GM18867 (cell line): ENCODE data around the gene LRRC7.

ENCODE experiments used
- ATAC-seq: cut with Tn5 transposase; IDR thresholded peaks from one replicate; pipeline ENCODE4 v1.9.1; 2021; ENCODE audit warnings: mild to moderate bottlenecking, moderate library complexity; ENCODE audit not compliant: unreplicated experiment

Gene LRRC7

DNA sequence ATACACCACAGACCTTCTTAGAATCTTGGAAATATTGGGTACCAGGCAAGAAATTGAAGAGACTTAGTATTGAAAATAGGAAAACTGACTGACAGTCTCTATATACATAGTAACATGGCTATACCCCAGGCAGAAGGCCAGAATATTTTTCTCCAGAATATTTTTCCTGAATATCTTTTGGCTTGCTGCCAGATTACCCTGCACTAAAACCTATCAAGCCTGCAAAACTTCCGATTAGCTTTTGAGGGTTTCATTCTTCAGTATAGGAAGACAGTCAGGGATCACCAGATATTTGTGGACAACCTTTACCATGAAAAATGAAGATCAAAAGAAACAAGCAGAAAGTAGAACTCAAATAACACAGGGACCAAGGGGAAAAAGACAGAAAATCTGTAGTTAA, 187.9 kb downstream of the LRRC7 start:
- ATAC-seq, result no peak

DNA sequence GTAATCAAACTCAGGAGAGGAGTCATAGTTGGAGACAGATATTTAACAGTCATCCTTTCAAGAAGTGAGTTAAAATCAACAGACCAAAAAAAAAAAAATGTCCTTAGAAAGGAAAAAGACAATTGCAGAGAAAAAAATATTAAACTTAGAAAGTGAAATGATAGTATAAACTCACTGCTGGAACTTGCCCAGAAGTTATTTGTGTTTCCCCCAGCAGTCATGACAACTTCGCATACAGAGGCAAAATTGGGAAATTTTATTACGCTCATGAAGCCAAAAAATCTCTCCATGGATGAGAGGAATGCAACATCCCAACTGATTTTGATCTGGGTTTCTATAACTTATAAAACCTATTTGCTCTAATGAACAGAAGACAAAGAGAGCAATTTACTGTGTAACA, 198.2 kb downstream of the LRRC7 start:
- ATAC-seq, result no peak

DNA sequence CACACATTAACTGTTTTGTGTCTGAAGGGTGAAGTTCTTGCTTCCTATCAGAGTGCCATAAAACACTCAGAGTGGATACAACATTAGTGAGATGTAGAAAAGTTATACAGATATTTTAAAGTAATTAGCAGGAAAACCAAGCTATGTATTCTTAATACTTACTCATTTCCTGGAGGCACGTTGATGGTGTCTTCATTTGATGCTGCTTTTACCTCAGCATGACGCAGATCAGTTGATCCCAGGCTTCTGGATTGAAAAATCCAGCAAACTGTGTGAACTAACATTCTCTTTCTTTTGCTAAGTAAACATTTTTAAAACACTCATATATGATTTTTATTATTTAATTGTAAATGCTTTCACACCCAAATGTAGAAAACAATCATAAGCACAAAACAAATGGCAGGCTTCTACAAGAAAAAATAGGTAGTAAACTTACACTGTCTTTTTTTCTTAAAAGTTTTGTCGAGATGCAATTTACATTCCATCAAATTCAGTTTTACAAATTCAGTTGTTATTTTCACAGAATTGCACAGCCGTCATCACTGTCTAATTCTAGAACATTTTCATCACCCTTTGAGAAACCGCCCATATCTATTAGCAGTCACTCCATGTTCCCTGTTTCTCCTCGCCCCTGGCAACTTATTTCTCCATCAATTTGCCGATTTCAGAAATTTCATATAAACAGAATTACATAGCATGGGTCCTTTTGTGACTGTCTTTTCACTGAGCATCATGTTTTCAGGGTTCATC, 198.9 kb downstream of the LRRC7 start:
- no peak for ATAC-seq

DNA sequence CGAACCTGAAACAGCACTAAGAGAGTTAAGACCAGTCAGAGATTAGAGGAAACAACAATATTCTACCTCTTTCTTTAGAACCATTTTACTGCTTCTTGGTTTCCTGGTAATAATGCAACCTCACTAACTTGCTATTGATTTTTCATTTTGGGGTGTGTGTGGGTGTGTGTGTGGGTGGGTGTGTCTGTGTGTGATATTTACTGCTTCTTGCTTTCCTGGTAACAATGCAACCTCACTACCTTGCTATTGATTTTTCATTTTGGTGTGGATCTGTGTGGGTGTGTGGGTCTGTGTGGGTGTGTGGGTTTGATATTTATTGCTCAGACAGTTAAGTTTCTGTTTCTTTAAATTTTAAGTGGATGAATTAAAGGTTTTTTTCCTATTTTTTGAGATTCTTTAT, 208.8 kb downstream of the LRRC7 start:
- no peak for ATAC-seq

DNA sequence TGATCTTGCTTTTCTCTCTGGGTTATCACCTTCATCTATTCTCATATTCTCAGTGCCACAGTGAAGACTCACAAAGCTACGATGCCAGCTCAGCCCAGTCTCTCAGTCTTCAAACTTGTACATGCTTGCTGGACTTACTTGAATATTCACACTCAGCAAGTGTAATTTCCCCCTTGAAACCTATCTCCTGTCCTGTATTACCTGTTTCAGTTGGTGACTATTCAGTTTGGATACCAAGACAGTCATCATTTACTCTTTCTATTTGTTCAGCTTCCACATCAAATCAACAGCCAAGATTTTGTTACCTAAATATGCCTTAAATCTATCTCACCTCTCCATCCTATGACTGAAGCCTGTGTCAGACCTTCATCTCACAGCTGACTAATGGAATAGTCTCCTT, 209.7 kb downstream of the LRRC7 start:
- ATAC-seq, result no peak

DNA sequence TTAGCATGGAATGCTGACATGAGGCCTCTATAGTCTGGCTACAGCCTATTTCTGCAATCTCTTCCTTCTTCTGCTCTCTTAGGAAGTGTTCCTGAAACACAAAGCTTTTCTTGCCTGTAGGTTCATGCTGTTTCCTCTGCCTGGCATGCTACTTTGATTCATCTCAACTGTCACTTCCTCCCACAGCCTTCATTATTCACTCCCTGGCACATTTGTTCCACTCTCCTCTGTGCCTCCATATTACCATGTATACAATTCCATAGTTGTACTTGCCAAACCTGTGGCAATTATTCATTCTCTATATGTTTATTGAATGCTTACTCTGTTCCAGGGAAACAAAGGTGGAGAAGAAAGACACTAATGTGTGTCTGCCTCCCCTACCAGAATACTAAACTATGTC, 210.2 kb downstream of the LRRC7 start:
- no peak for ATAC-seq

DNA sequence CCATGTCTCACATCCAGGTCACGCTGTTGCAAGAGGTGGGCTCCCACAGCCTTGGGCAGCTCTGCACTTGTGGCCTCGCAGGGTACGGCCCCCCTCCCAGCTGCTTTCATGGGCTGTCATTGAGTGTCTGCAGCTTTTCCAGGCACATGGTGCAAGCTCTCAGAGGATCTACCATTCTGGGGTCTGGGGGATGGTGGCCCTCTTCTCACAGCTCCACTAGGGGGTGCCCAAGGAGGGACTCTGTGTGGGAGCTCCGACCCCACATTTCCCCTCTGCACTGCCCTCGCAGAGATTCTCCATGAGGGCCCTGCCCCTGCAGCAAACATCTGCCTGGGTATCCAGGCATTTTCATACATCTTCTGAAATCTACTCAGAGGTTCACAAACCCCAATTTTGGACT, 219.4 kb downstream of the LRRC7 start:
- no peak for ATAC-seq

DNA sequence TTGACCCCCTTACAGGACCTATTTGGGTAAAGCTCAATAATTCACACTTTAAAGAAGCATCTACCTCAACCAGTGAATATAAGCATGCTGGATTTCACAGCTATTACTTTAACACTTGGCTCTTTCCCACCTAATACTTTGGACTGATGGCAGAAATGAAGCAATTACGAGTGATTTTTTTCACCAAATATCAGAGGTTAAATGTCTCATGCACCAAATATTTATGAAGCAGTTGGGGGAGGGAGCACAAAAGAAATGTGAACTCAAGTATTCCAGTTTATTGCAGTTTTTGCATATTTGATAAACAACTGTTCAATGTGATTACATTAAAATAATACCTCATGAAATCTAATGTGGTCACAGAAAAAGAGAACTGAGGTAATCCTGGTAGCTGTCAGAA, 223.6 kb downstream of the LRRC7 start:
- no peak for ATAC-seq

DNA sequence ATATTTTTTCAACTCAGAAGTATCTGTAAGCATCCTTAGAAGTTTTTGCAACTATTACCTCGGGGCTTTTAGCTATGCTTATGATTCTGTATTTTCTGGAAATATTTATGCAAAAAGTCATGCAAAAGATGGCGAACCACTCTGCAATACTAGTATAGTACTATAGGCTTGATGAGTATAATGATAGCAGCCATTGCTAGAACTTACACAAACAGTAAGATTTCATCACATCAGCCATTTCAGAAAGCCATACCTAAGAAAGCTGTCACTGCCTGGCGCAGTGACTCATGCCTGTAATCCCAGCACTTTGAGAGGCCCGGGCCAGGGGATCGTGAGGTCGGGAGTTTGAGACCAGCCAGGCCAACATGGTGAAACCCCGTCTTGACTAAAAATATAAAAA, 227.1 kb downstream of the LRRC7 start:
- ATAC-seq, result no peak

DNA sequence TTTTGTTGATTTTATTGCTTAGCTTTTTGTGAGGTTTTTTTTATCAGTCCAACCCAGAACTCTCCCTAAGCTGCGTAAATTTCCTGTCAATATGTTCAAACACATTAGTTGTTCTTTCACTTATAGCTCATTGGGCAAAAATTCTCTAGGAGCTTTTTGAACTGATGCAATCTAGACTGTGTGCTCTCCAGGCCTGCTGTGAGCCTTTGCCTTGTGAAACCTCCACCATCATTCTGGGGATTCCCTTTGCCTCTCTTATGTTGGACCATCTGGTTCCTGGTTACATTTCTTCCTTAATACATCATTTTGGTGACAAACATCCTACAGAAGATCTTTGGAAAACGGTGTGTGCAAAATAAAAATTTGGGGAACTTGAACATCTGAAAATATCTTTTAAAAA, 247.2 kb downstream of the LRRC7 start:
- ATAC-seq, result no peak

DNA sequence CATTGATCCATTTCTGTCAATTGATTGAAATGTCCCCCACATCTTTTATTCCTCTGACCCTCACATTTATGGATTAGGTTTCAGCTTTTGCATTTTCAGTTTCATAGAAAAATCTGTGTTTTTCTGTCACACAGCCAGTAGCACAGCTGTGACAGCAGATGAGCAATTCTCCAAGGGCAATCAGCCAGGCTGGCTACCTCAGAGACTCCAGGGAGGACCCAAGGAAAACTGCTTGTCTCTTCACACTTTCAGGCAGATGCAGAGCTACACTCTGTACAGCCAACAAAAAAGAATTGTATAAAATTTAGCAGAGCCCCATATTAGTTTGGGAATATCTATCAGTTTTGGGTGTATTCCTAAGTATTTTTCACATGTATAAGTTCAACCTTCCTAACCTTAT, 257.2 kb downstream of the LRRC7 start:
- no peak for ATAC-seq

DNA sequence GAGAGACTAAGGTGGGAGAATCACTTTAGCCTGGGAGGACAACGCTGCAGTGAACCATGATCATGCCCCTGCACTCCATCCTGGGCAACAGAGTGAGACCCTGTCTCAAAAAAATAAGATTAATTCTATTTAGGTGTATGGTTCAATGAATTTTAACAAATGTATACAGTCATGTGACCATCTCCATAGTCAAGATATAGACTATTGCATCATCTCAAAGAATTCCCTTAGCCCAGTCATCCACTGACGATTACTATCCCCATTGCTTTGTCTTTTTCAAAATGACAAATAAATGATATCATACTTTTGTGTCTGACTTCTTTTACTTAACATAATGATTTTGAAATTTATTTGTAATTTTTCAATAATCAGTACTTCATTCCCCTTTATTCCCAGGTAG, 260.0 kb downstream of the LRRC7 start:
- ATAC-seq, result no peak

DNA sequence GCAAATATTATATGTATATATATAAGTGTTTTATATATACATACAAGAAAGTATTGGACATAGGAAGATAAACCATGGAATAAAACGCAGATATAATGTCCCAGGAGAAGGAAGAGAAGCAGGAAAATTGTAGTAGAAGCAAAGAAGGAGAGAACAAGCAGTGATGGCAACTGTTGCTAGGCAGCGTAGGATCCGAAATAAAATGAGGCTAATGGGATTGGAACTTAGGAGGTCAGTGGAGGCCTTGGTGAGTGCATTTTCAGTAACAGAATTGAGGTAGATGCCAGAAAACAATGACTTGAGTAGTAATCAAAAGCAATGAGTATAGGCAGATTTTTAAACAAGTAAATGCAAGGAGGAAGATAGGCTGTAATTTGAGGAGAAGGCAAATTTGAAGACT, 265.8 kb downstream of the LRRC7 start:
- ATAC-seq, result no peak

DNA sequence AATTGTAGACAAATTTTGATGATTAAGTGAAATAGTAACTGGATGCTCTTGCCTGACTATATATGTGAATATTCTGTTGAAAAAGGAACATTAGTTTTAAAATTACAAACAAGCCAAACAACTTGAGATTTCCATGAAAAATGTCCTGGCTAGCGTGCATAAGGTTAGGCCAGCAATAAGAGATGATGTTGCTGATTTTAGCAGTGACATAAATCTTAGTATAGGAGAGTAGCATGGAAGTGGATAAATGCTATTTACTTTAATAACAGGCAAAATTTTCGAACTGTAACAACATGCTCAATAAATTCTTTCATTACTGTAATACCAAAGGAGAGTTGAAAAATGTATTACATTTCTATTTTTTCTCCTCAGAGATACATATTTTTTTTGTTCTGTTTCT, 266.6 kb downstream of the LRRC7 start:
- no peak for ATAC-seq

DNA sequence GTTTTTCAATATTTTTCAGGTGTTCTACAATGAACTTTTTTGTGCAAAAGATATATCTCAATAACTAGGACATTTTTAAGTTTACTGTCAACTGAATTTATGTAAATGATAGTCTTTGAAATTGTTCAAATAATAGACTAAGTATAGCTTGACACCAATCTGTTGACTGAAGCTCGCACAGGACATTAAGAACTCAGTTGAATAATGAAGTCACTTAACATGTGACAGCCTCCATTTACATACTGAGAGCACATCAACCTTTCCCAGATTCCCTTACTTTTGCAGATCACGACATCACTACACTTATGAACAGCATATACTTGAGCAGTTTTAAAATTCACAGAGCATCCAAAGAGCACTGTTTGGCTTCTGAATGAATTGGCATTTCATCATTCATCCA, 268.2 kb downstream of the LRRC7 start:
- ATAC-seq, result no peak

DNA sequence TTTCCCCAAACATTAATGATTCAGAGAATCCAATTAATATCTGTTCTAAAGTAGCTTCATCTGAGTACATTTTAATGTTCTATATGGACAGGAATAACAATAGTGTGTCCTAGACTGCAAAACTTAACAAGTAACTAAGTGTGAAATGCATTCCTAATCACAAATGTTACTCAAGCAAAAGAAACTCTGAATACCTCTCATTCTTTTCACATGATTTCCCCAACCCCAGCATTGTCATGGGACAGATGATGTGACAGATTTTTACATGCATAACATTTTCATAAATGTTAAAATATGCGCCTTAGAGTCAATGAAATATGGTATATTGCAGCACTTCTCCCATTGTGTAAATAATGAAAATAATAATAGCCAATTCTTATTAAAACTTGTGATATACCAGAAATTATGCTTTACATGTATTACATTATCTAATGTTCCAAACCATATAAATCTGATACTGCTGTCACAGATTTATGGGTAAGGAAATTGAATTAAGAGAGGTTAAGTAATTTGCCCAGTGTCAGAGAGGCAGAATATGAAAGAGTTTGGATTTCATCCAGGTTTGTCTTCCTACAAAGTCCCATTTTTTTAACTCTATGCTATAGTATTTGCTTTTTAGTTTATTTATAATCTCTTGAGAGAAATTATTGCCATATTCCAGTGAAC, 269.4 kb downstream of the LRRC7 start:
- no peak for ATAC-seq

DNA sequence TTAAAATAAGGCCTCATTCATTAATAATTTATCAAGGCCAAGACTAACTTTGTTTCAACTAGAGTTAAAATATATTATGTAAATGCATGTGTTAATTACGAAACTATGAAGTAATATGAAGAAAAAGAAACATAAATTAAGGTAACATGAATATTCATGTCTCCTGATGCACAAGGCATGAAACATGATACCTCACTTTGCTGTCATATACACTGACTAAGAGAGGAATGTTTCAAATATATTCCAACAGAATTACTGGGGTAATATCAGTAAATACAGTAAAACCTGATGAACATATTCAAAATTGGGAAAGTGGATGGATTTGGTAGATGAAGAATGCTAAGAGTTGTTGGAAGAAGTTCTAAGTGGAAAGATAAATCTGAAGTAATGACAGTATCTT, 274.6 kb downstream of the LRRC7 start:
- no peak for ATAC-seq

DNA sequence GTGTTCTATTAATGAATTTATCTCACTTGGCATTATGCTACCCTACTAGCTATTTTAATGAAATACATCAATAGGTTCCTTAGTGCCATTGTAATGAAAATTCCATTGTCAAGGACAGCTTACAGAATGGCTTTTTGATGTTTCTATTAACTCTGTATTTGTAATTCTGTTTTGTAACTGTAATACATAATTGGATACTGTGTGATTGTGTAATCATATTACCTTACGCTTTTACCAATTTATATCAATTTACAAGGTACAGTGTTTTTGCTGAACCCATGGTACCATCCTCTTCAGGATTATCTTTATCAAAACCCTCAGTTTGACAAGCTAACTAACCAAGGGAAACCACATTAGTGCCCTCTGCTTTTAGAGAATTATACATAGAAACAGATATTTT, 277.9 kb downstream of the LRRC7 start:
- no peak for ATAC-seq

DNA sequence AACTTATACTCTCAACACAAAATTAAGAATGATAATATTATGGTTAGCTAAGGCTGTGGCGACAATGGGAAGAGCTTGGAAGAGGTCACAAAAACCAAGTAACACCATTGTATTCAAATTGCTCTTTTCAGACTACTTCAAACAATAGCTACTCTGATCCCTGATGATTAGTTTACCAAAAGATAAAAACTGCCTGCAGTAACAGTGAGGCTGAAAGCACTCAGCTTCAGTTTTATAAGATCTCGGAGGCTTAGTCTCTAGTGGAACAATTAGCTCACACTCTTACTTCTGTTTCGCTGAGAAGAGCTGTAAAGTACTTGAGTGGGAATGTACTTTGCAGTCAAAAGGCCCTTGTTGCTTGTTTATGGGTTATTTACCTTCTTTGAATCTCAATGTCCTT, 278.5 kb downstream of the LRRC7 start:
- no peak for ATAC-seq

DNA sequence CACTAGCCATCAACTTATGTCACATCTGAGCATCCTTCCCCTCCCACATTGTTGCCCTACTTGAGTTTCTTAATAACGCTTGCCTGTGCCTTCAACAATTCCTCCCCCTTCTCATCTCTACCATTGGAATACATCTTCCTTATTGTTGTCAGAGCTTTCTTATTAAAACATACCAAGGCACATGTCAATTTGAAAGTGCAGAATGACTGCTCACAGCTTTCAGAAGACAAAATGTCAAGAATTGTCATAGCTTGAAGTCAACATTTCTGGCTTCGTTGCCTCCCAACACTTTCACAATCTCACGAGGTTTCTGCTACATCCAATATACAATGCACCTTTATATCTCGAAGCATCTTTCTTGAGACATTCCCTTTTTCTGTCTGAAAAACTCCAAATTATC, 279.9 kb downstream of the LRRC7 start:
- ATAC-seq, result no peak

DNA sequence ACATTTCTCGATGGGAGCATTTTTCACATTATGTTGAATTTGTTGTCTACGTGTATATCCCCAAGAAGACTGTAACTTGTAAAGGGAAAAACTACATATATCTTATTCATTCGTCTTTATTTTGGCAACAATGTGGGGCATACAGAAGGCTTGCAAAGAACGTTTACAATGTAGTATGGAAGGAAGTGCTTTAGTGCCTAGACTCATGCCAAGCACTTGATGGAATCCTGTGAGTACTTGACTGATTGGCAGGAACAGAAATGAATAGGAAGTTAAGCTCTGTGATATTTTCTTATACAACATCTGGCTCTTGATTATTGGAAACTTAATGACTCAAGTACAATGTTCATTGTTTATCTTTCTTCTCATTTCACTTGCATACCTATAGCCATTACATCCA, 284.4 kb downstream of the LRRC7 start:
- ATAC-seq, result no peak

DNA sequence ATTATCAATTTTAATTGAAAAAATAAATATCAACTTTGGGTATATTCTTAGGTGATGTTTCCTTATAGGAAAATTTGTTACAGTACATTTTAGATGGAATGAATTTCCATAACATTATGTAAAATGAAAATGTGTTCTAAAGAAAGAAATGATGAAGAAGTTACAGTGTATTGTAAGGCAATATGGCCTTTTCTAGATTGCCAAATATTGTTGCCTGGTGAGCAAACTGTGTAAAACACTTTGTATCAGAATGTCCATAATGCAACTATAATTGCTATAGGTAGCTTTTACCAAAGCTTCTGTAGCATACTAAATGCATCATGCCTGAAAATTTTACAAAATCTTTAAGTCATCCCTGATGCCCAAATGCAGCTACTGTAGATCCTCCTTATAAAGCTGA, 285.0 kb downstream of the LRRC7 start:
- no peak for ATAC-seq

DNA sequence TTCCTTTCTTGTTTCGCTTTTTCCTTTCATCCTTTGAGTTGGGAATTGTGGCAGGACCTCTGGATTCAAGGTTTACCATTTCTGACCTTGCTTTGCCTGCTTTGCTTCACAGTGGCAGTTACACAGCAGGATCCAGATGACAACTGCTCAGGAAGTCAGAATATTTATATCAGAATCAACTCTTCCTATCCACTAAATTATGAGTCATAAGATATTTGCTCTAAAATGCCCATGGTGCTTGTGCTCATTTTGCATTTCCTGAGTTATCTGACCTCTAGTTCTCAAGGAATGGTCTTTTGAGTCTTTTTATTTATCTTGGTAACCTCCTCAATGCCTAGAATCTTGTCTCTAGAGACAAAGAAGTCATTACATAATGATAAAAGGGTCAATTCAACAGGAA, 290.8 kb downstream of the LRRC7 start:
- ATAC-seq, result no peak
